Mesenchymal stem cell (in vitro differentiated cells and primary cell): Measurements from ENCODE around the gene UBE2G1.

Source experiments
- DNase-seq: peaks from one replicate; pipeline ENCODE4 v3.0.0-alpha.2; 2013
- H2AFZ ChIP-seq: one replicate; pipeline ENCODE4 v1.6.1; 2013; ENCODE audit warnings: low read depth, mild to moderate bottlenecking, control low read depth, inconsistent platforms, low read length, moderate library complexity
- H2AK5ac ChIP-seq: 2 replicates; pipeline ENCODE4 v1.6.1; 2013; ENCODE audit warnings: low read length, moderate library complexity, mild to moderate bottlenecking, inconsistent platforms; ENCODE audit not compliant: severe bottlenecking
- H2BK120ac ChIP-seq: one replicate; pipeline ENCODE4 v1.6.1; 2013; ENCODE audit warnings: low read depth, mild to moderate bottlenecking, inconsistent platforms, low read length, moderate library complexity
- H2BK12ac ChIP-seq, 2 experiments: one replicate each; pipeline ENCODE4 v1.6.1; 2013; ENCODE audit warnings: inconsistent platforms in 2 of 2, low read length in 2 of 2, mild to moderate bottlenecking in 2 of 2, moderate library complexity in 2 of 2, control low read depth in 1 of 2
- H2BK15ac ChIP-seq: one replicate; pipeline ENCODE4 v1.6.1; 2013; ENCODE audit warnings: mild to moderate bottlenecking, low read depth, inconsistent platforms; ENCODE audit not compliant: poor library complexity, severe bottlenecking
- H2BK5ac ChIP-seq: 2 replicates; pipeline ENCODE4 v1.6.1; 2013; ENCODE audit warnings: low read depth, mild to moderate bottlenecking, low read length, control low read depth, inconsistent platforms; ENCODE audit not compliant: poor library complexity, severe bottlenecking
- H3K14ac ChIP-seq, 2 experiments: one replicate each; pipeline ENCODE4 v1.6.1; 2013; ENCODE audit warnings: inconsistent platforms in 2 of 2, low read length in 2 of 2, control low read depth in 1 of 2, mild to moderate bottlenecking in 1 of 2, moderate library complexity in 1 of 2
- H3K18ac ChIP-seq, 2 experiments: one replicate each; pipeline ENCODE4 v1.6.1; 2013; ENCODE audit warnings: inconsistent platforms in 2 of 2, low read length in 2 of 2, control low read depth in 1 of 2, low read depth in 1 of 2, mild to moderate bottlenecking in 1 of 2
- H3K23ac ChIP-seq, 2 experiments: one replicate each; pipeline ENCODE4 v1.6.1; 2013; ENCODE audit warnings: inconsistent platforms in 2 of 2, low read length in 2 of 2, mild to moderate bottlenecking in 2 of 2, moderate library complexity in 2 of 2, control low read depth in 1 of 2
- H3K27ac ChIP-seq: 2 replicates; pipeline ENCODE4 v1.5.1; 2013; ENCODE audit warnings: mild to moderate bottlenecking, moderate library complexity, low read length, control low read depth, inconsistent platforms; ENCODE audit not compliant: poor library complexity, severe bottlenecking
- H3K27me3 ChIP-seq, 2 experiments: 2 replicates each; pipeline versions ENCODE4 v1.6.1 to v1.7.0; 2013; ENCODE audit warnings: low read length in 2 of 2, mild to moderate bottlenecking in 2 of 2, moderate library complexity in 2 of 2, control low read depth in 1 of 2, inconsistent platforms in 1 of 2; ENCODE audit not compliant: control insufficient read depth in 1 of 2, insufficient read depth in 1 of 2
- H3K36me3 ChIP-seq, 2 experiments: 2 replicates each; pipeline versions ENCODE4 v1.6.1 to v1.7.0; 2013; ENCODE audit warnings: low read length in 2 of 2, control low read depth in 1 of 2, inconsistent platforms in 1 of 2, low read depth in 1 of 2, mild to moderate bottlenecking in 1 of 2; ENCODE audit not compliant: insufficient read depth in 2 of 2, control insufficient read depth in 1 of 2
- H3K4ac ChIP-seq, 2 experiments: one replicate each; pipeline ENCODE4 v1.6.1; 2013; ENCODE audit warnings: inconsistent platforms in 2 of 2, low read length in 2 of 2, mild to moderate bottlenecking in 2 of 2, moderate library complexity in 2 of 2, control low read depth in 1 of 2, low read depth in 1 of 2
- H3K4me1 ChIP-seq: 2 replicates; pipeline ENCODE4 v1.6.1; 2013; ENCODE audit warnings: low read depth, low read length, control low read depth; ENCODE audit not compliant: control insufficient read depth, insufficient read depth
- H3K4me2 ChIP-seq: 2 replicates; pipeline ENCODE4 v1.6.1; 2013; ENCODE audit warnings: low read length, mild to moderate bottlenecking, inconsistent platforms; ENCODE audit not compliant: poor library complexity, severe bottlenecking
- H3K4me3 ChIP-seq, 2 experiments: 2 replicates each; pipeline versions ENCODE4 v1.5.1 to v1.7.0; 2013; ENCODE audit warnings: low read length in 2 of 2, mild to moderate bottlenecking in 2 of 2, control low read depth in 1 of 2, low read depth in 1 of 2; ENCODE audit not compliant: insufficient read depth in 1 of 2
- H3K79me1 ChIP-seq: replicated peaks from 2 replicates; pipeline ENCODE4 v1.6.1; 2013; ENCODE audit warnings: mild to moderate bottlenecking, control low read depth, low read length, inconsistent platforms; ENCODE audit not compliant: poor library complexity, severe bottlenecking
- H3K9ac ChIP-seq: 2 replicates; pipeline ENCODE4 v1.7.0; 2013; ENCODE audit warnings: mild to moderate bottlenecking, low read length, moderate library complexity
- H3K9me3 ChIP-seq: 2 replicates; pipeline ENCODE4 v1.7.0; 2013; ENCODE audit warnings: mild to moderate bottlenecking, low read length; ENCODE audit not compliant: control insufficient read depth
- H4K8ac ChIP-seq: one replicate; pipeline ENCODE4 v1.6.1; 2013; ENCODE audit warnings: inconsistent platforms, mild to moderate bottlenecking, low read length, moderate library complexity
- H4K91ac ChIP-seq: one replicate; pipeline ENCODE4 v1.6.1; 2013; ENCODE audit warnings: mild to moderate bottlenecking, low read length, inconsistent platforms
- whole genome bisulfite sequencing: methylation state at CpG from one replicate; pipeline ENCODE4 v1.1.7; 2013; ENCODE audit warnings: mixed read lengths; 5-methylcytosine and 5-hydroxymethylcytosine counted together

UBE2G1 gene

GRCh38 chr17:4405038-4405669, 38.7 kb upstream of the UBE2G1 start:
- Histone ChIP-seq H3K9ac (no peak overlapping the region), H2BK12ac (no peak overlapping the region), H4K8ac (no peak overlapping the region), H3K27me3 (no peaks in the 10 kb centered on the region), H3K18ac (no peak overlapping the region), H3K9me3 (no peaks in the 10 kb centered on the region), H2BK15ac (no peak overlapping the region), H3K79me1 (no peaks in the 10 kb centered on the region), H3K4ac (no peak overlapping the region), H4K91ac (no peak overlapping the region), H3K4me3 (no peak overlapping the region), H3K4me2 (no peak overlapping the region), H3K36me3 (no peaks in the 10 kb centered on the region), H3K27ac (no peak overlapping the region), H2BK5ac (no peak overlapping the region), H2AFZ (no peak overlapping the region), H2AK5ac (no peak overlapping the region), H3K23ac (peak overlapping the region in 1 of 2 experiments; percentile 16), H3K14ac (no peak overlapping the region), H2BK120ac (no peak overlapping the region), H3K4me1 (no peaks in the 10 kb centered on the region)
- WGBS = 87% methylated on average over 7 of the region's 7 CpGs
- no peak for DNase-seq

GRCh38 chr17:4397840-4398239, 31.4 kb upstream of the UBE2G1 start:
- WGBS = 90% methylated on average over 5 of the region's 6 CpGs
- H3K4ac ChIP-seq = no peak overlapping the region
- H3K18ac ChIP-seq = no peak overlapping the region

GRCh38 chr17:4395111-4395478, 28.6 kb upstream of the UBE2G1 start:
- Histone ChIP-seq H3K4me3 (no peak overlapping the region), H3K27me3 (peaks cover 0 to 7% of the 10 kb centered on the region in 2 experiments), H2BK15ac (no peak overlapping the region), H3K23ac (no peak overlapping the region), H3K9me3 (no peaks in the 10 kb centered on the region), H4K91ac (no peak overlapping the region), H2BK5ac (no peak overlapping the region), H3K27ac (no peak overlapping the region), H3K18ac (no peak overlapping the region), H3K4me2 (no peak overlapping the region), H3K14ac (no peak overlapping the region), H4K8ac (no peak overlapping the region), H3K79me1 (no peaks in the 10 kb centered on the region), H2AK5ac (no peak overlapping the region), H2BK120ac (no peak overlapping the region), H3K4me1 (no peaks in the 10 kb centered on the region), H2AFZ (no peak overlapping the region), H3K9ac (no peak overlapping the region), H2BK12ac (no peak overlapping the region), H3K4ac (no peak overlapping the region), H3K36me3 (no peaks in the 10 kb centered on the region)
- 86% methylated on average over 3 of the region's 3 CpGs for WGBS
- no peak for DNase-seq

More at GRCh38 chr17:4397840-4398239, 31.4 kb upstream of the UBE2G1 start:
- H3K36me3 ChIP-seq = no peaks in the 10 kb centered on the region
- H2AFZ ChIP-seq = no peak overlapping the region
- H3K79me1 ChIP-seq = no peaks in the 10 kb centered on the region
- no peak overlapping the region for H2BK5ac ChIP-seq
- H2BK12ac ChIP-seq = no peak overlapping the region
- no peaks in the 10 kb centered on the region for H3K9me3 ChIP-seq
- peaks cover 0 to 7% of the 10 kb centered on the region in 2 experiments for H3K27me3 ChIP-seq
- H3K4me2 ChIP-seq = no peak overlapping the region
- H3K9ac ChIP-seq = no peak overlapping the region
- no peak overlapping the region for H3K27ac ChIP-seq
- no peak for DNase-seq
- no peak overlapping the region for H3K4me3 ChIP-seq
- no peak overlapping the region for H2BK15ac ChIP-seq
- no peak overlapping the region for H4K8ac ChIP-seq
- no peak overlapping the region for H3K14ac ChIP-seq
- H3K4me1 ChIP-seq = no peaks in the 10 kb centered on the region
- no peak overlapping the region for H4K91ac ChIP-seq
- H2AK5ac ChIP-seq = no peak overlapping the region
- no peak overlapping the region for H3K23ac ChIP-seq
- no peak overlapping the region for H2BK120ac ChIP-seq

GRCh38 chr17:4394208-4395110, 28.0 kb upstream of the UBE2G1 start:
- H2BK120ac ChIP-seq = peak overlapping the region; percentile 27
- no peak overlapping the region for H3K23ac ChIP-seq
- H4K91ac ChIP-seq = no peak overlapping the region
- H3K18ac ChIP-seq = no peak overlapping the region
- no peak overlapping the region for H3K4me3 ChIP-seq
- no peak overlapping the region for H3K27ac ChIP-seq
- no peak overlapping the region for H2AFZ ChIP-seq
- H2BK15ac ChIP-seq = no peak overlapping the region
- H3K4ac ChIP-seq = no peak overlapping the region
- no peak for DNase-seq
- H3K4me1 ChIP-seq = no peaks in the 10 kb centered on the region
- 93% methylated on average over 5 of the region's 5 CpGs for WGBS
- H3K27me3 ChIP-seq = peaks cover 0 to 7% of the 10 kb centered on the region in 2 experiments
- H3K14ac ChIP-seq = no peak overlapping the region
- no peak overlapping the region for H4K8ac ChIP-seq
- H2BK12ac ChIP-seq = no peak overlapping the region
- no peaks in the 10 kb centered on the region for H3K79me1 ChIP-seq
- no peak overlapping the region for H2BK5ac ChIP-seq
- H3K9me3 ChIP-seq = no peaks in the 10 kb centered on the region
- no peak overlapping the region for H3K4me2 ChIP-seq
- H3K36me3 ChIP-seq = no peaks in the 10 kb centered on the region
- H3K9ac ChIP-seq = no peak overlapping the region
- no peak overlapping the region for H2AK5ac ChIP-seq
